CD4-positive, alpha-beta T cell (primary cell): ENCODE measurements around the gene MYO1A. TPM values are rescaled to one million over a fixed set of nuclear protein-coding genes. Genes with fewer than 3 reads are reported as not detected.

Experiments
- ATAC-seq: fragments of 200-7000 bp; cut with Tn5 transposase; one replicate; pipeline ENCODE4 v1.10.0; 2022; ENCODE audit warnings: mild to moderate bottlenecking; ENCODE audit not compliant: poor library complexity
- CTCF ChIA-PET: fragments of 350-600 bp; sonication (Branson Sonifier 250); formaldehyde crosslinking; loops from one replicate; lab custom pipeline; 2021; ENCODE audit warnings: antibody characterized with exemption, inconsistent platforms; lab: Charles Lee
- POLR2A ChIA-PET: fragments of 350-600 bp; sonication (Branson Sonifier 250); formaldehyde crosslinking; loops from one replicate; lab custom pipeline; 2021; ENCODE audit warnings: antibody characterized with exemption, inconsistent platforms; lab: Charles Lee
- DNase-seq, 14 experiments: peaks; one replicate each; pipeline ENCODE4 v3.0.0-alpha.2; 2013 to 2020; ENCODE audit warnings: mixed read lengths in 2 of 14
- H3K27ac ChIP-seq, 2 donors: one replicate each; pipeline versions ENCODE4 v1.5.1 to v1.7.0; 2013; ENCODE audit warnings: low read length in 2 of 2, low read depth in 1 of 2, mild to moderate bottlenecking in 1 of 2
- H3K27me3 ChIP-seq, 2 experiments: 1 replicate in 1 of 2; 2 replicates in 1 of 2; pipeline versions ENCODE4 v1.6.1 to v1.7.0; 2013; ENCODE audit warnings: low read length in 2 of 2, control low read depth in 1 of 2, mild to moderate bottlenecking in 1 of 2, moderate library complexity in 1 of 2; ENCODE audit not compliant: insufficient read depth in 2 of 2, control insufficient read depth in 1 of 2
- H3K36me3 ChIP-seq: one replicate; pipeline ENCODE4 v1.6.1; 2013; ENCODE audit warnings: low read length, control low read depth; ENCODE audit not compliant: insufficient read depth
- H3K4me1 ChIP-seq: one replicate; pipeline ENCODE4 v1.6.1; 2013; ENCODE audit warnings: low read length, control low read depth; ENCODE audit not compliant: insufficient read depth
- H3K4me3 ChIP-seq: one replicate; pipeline ENCODE4 v1.5.1; 2013; ENCODE audit warnings: mild to moderate bottlenecking, low read length, moderate library complexity
- H3K9me3 ChIP-seq, 2 experiments: 1 replicate in 1 of 2; 2 replicates in 1 of 2; pipeline versions ENCODE4 v1.6.1 to v1.7.0; 2013; ENCODE audit warnings: low read length in 2 of 2, mild to moderate bottlenecking in 2 of 2, control low read depth in 1 of 2, moderate library complexity in 1 of 2; ENCODE audit not compliant: control insufficient read depth in 1 of 2, insufficient read depth in 1 of 2
- H3K27ac Mint-ChIP-seq: one replicate; pipeline ENCODE4 v1.8.0; 2020; ENCODE audit warnings: mixed read lengths
- H3K27me3 Mint-ChIP-seq: one replicate; pipeline ENCODE4 v1.8.0; 2021; ENCODE audit warnings: mixed read lengths
- H3K36me3 Mint-ChIP-seq: one replicate; pipeline ENCODE4 v1.8.0; 2021; ENCODE audit warnings: low read depth, mixed read lengths
- H3K4me1 Mint-ChIP-seq: one replicate; pipeline ENCODE4 v1.8.0; 2021; ENCODE audit warnings: low read depth, mixed read lengths
- H3K4me3 Mint-ChIP-seq: one replicate; pipeline ENCODE4 v1.8.0; 2020; ENCODE audit warnings: mild to moderate bottlenecking, mixed read lengths
- H3K9me3 Mint-ChIP-seq: one replicate; pipeline ENCODE4 v1.8.0; 2020; ENCODE audit warnings: mixed read lengths
- CTCF ChIP-seq: fragments of 200-600 bp; IDR thresholded peaks from one replicate; pipeline ENCODE4 v1.8.0; 2022; ENCODE audit warnings: antibody characterized with exemption, mild to moderate bottlenecking
- intact Hi-C, 2 experiments: fragments of 100-400 bp; cut with DNase I in 1 of 2; cut with micrococcal nuclease in 1 of 2; formaldehyde crosslinking; loops; one replicate each; pipeline versions ENCODE4 v1.15.1 to v1.9.0; 2023 to 2025; cut with DNase I, micrococcal nuclease
- total RNA-seq, 174 experiments: library from RNA in 2 of 174; stranded (reverse) in 2 of 174; gene quantifications; one replicate each; pipeline ENCODE4 v1.2.3 and lab custom pipeline; 2021 to 2026

The MYO1A gene
- total RNA-seq, 2 experiments from 2014 or later, result 1.0 to 1.1 TPM

- no peaks in the 10 kb centered on the region for H3K27me3 Mint-ChIP-seq
- intact Hi-C loops, result loop anchor here in 1 of 2 experiments (1.0 kb wide), 1 partner anchor 54 kb away; no protein-coding TSS in a partner anchor
- peaks cover 2% of the 10 kb centered on the region for H3K36me3 Mint-ChIP-seq
- no peak overlapping the region for H3K4me3 Mint-ChIP-seq
- Histone ChIP-seq H3K4me1 (peaks cover 42% of the 10 kb centered on the region), H3K27me3 (no peaks in the 10 kb centered on the region), H3K4me3 (no peak overlapping the region), H3K27ac (peak overlapping the region in 1 of 2 donors; percentile 29), H3K36me3 (no peaks in the 10 kb centered on the region), H3K9me3 (no peaks in the 10 kb centered on the region)
- peaks cover 67% of the 10 kb centered on the region for H3K4me1 Mint-ChIP-seq
- H3K27ac Mint-ChIP-seq, result peak overlapping the region; percentile 45
- ATAC-seq, result no peak
- CTCF ChIA-PET, result interaction anchor here (1.3 kb wide), 1 partner anchor 55 kb away, joined by 4 read pairs; no protein-coding TSS in a partner anchor
- POLR2A ChIA-PET, result interaction anchor here (0.9 to 1.7 kb wide), 6 partner anchors 18 to 101 kb away, joined by 3 to 7 read pairs (median 4); partner anchors contain the start of genes NEMP1 and STAT6
- TF ChIP-seq CTCF, result no peak
- peak in 1 of 14 experiments; percentile 8 for DNase-seq
- H3K9me3 Mint-ChIP-seq, result no peaks in the 10 kb centered on the region
These were observed 39.2 kb downstream of the MYO1A start for GRCh38 chr12:57010627-57011247.

- no peak for TF ChIP-seq CTCF
- ChIA-PET POLR2A (interaction anchor here (0.9 to 1.6 kb wide), 4 partner anchors 19 to 84 kb away, joined by 3 to 7 read pairs (median 3); no protein-coding TSS in a partner anchor), CTCF (interaction anchor here (1.3 kb wide), 1 partner anchor 56 kb away, joined by 4 read pairs; no protein-coding TSS in a partner anchor)
- H3K27me3 ChIP-seq, result no peaks in the 10 kb centered on the region
- no peaks in the 10 kb centered on the region for H3K9me3 ChIP-seq
- intact Hi-C loops, result loop anchor here (5.0 kb wide), 2 partner anchors 172 to 253 kb away; no protein-coding TSS in a partner anchor
- H3K27ac ChIP-seq, result no peak overlapping the region
- Mint-ChIP-seq H3K4me3 (no peak overlapping the region), H3K27ac (no peak overlapping the region), H3K9me3 (no peaks in the 10 kb centered on the region), H3K27me3 (no peaks in the 10 kb centered on the region), H3K36me3 (peaks cover 9% of the 10 kb centered on the region), H3K4me1 (peaks cover 67% of the 10 kb centered on the region)
- H3K4me3 ChIP-seq, result no peak overlapping the region
- peaks cover 48% of the 10 kb centered on the region for H3K4me1 ChIP-seq
- DNase-seq (peak in 1 of 14 experiments; percentile 5), ATAC-seq (no peak)
- no peaks in the 10 kb centered on the region for H3K36me3 ChIP-seq
These were observed 39.8 kb downstream of the MYO1A start for GRCh38 chr12:57009949-57010626.

- ATAC-seq (peak; percentile 58), DNase-seq (peak in 4 of 14 experiments; percentile 26 to 77 (median 74))
- ChIA-PET POLR2A (interaction anchor here (0.9 to 2.2 kb wide), 6 partner anchors 23 to 104 kb away, joined by 3 to 19 read pairs (median 6); partner anchors contain the start of gene STAT6), CTCF (interaction anchor here (0.5 to 1.8 kb wide), 8 partner anchors 14 to 104 kb away, joined by 3 to 8 read pairs (median 5); no protein-coding TSS in a partner anchor)
- H3K9me3 ChIP-seq, result no peaks in the 10 kb centered on the region
- TF ChIP-seq CTCF, result peak; percentile 82
- H3K27ac Mint-ChIP-seq, result peak overlapping the region; percentile 81
- H3K27me3 ChIP-seq, result no peaks in the 10 kb centered on the region
- H3K27ac ChIP-seq, result no peak overlapping the region
- intact Hi-C loops, result loop anchor here (1.0 to 5.0 kb wide), 4 partner anchors 54 to 251 kb away; no protein-coding TSS in a partner anchor
- peaks cover 56% of the 10 kb centered on the region for H3K4me1 ChIP-seq
- no peaks in the 10 kb centered on the region for H3K27me3 Mint-ChIP-seq
- H3K4me3 Mint-ChIP-seq, result peak overlapping the region; percentile 82
- H3K4me1 Mint-ChIP-seq, result peaks cover 76% of the 10 kb centered on the region
- no peak overlapping the region for H3K4me3 ChIP-seq
- no peaks in the 10 kb centered on the region for H3K9me3 Mint-ChIP-seq
- H3K36me3 Mint-ChIP-seq, result peaks cover 28% of the 10 kb centered on the region
- peaks cover 13% of the 10 kb centered on the region for H3K36me3 ChIP-seq
These were observed 41.8 kb downstream of the MYO1A start for GRCh38 chr12:57008178-57008577.
